SK-N-SH treated with all-trans-retinoic acid at 6 μM for 48 hours (cell line): ENCODE results near the gene SLC4A5.

Experiments
- ARNTL ChIP-seq: fragments of 450-650 bp; formaldehyde crosslinking; IDR thresholded peaks from 2 replicates; pipeline ENCODE4 v1.5.0; 2020; ENCODE audit warnings: low read depth, mild to moderate bottlenecking, moderate library complexity, borderline replicate concordance
- ESRRG ChIP-seq: fragments of 250-450 bp; sonication (Bioruptor Pico); IDR thresholded peaks from 2 replicates; pipeline ENCODE4 v1.6.1; 2021; ENCODE audit warnings: mild to moderate bottlenecking
- OSR1 ChIP-seq: fragments of 250-450 bp; sonication (Bioruptor Pico); IDR thresholded peaks from 2 replicates; pipeline ENCODE4 v1.8.0; 2022; ENCODE audit warnings: moderate library complexity, mild to moderate bottlenecking, inconsistent platforms
- POU6F1 ChIP-seq: fragments of 250-450 bp; sonication (Bioruptor Pico); IDR thresholded peaks from 2 replicates; pipeline ENCODE4 v1.8.0; 2021; ENCODE audit warnings: low read depth, mild to moderate bottlenecking, moderate library complexity, borderline replicate concordance
- RARB ChIP-seq: fragments of 250-450 bp; sonication (Bioruptor Pico); IDR thresholded peaks from 2 replicates; pipeline ENCODE4 v1.8.0; 2021; ENCODE audit warnings: mild to moderate bottlenecking, moderate library complexity
- TOX ChIP-seq: fragments of 250-450 bp; sonication (Bioruptor Pico); IDR thresholded peaks from 2 replicates; pipeline ENCODE4 v1.8.0; 2021; ENCODE audit warnings: mild to moderate bottlenecking, moderate library complexity, borderline replicate concordance
- ZC3H10 ChIP-seq: fragments of 250-450 bp; sonication (Bioruptor Pico); IDR thresholded peaks from 2 replicates; pipeline ENCODE4 v1.5.1; 2021; ENCODE audit warnings: mild to moderate bottlenecking, moderate library complexity
- ZFP30 ChIP-seq: fragments of 450-650 bp; formaldehyde crosslinking; IDR thresholded peaks from 2 replicates; pipeline ENCODE4 v1.5.0; 2022; ENCODE audit warnings: mild to moderate bottlenecking, moderate library complexity
- ZNF70 ChIP-seq: fragments of 450-650 bp; formaldehyde crosslinking; IDR thresholded peaks from 2 replicates; pipeline ENCODE4 v1.5.0; 2020; ENCODE audit warnings: mild to moderate bottlenecking, moderate library complexity
- TF ChIP-seq, protein P1 (sequence below): fragments of 250-450 bp; sonication (Bioruptor Pico); IDR thresholded peaks from 2 replicates; pipeline ENCODE4 v1.8.0; 2020; ENCODE audit warnings: mild to moderate bottlenecking, moderate library complexity, borderline replicate concordance
- TF ChIP-seq, protein P2 (sequence below): fragments of 250-450 bp; sonication (Bioruptor Pico); IDR thresholded peaks from 2 replicates; pipeline ENCODE4 v1.5.1; 2021; ENCODE audit warnings: mild to moderate bottlenecking, moderate library complexity

- TF ChIP-seq ZNF70 (CRISPR knock-in tag) = no peak
- TF ChIP-seq, protein P1, sequence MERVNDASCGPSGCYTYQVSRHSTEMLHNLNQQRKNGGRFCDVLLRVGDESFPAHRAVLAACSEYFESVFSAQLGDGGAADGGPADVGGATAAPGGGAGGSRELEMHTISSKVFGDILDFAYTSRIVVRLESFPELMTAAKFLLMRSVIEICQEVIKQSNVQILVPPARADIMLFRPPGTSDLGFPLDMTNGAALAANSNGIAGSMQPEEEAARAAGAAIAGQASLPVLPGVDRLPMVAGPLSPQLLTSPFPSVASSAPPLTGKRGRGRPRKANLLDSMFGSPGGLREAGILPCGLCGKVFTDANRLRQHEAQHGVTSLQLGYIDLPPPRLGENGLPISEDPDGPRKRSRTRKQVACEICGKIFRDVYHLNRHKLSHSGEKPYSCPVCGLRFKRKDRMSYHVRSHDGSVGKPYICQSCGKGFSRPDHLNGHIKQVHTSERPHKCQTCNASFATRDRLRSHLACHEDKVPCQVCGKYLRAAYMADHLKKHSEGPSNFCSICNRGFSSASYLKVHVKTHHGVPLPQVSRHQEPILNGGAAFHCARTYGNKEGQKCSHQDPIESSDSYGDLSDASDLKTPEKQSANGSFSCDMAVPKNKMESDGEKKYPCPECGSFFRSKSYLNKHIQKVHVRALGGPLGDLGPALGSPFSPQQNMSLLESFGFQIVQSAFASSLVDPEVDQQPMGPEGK = no peak
- TF ChIP-seq POU6F1 = no peak
- TF ChIP-seq, protein P2, sequence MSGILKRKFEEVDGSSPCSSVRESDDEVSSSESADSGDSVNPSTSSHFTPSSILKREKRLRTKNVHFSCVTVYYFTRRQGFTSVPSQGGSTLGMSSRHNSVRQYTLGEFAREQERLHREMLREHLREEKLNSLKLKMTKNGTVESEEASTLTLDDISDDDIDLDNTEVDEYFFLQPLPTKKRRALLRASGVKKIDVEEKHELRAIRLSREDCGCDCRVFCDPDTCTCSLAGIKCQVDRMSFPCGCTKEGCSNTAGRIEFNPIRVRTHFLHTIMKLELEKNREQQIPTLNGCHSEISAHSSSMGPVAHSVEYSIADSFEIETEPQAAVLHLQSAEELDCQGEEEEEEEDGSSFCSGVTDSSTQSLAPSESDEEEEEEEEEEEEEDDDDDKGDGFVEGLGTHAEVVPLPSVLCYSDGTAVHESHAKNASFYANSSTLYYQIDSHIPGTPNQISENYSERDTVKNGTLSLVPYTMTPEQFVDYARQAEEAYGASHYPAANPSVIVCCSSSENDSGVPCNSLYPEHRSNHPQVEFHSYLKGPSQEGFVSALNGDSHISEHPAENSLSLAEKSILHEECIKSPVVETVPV (CRISPR knock-in tag) = no peak
- TF ChIP-seq OSR1 (CRISPR knock-in tag) = no peak
- no peak for TF ChIP-seq TOX (CRISPR knock-in tag)
- no peak for TF ChIP-seq ZFP30 (CRISPR knock-in tag)
- TF ChIP-seq ESRRG (CRISPR knock-in tag) = no peak
- TF ChIP-seq RARB (CRISPR knock-in tag) = no peak
- TF ChIP-seq ZC3H10 (CRISPR knock-in tag) = no peak
- TF ChIP-seq ARNTL (CRISPR knock-in tag) = no peak
Observed at GRCh38 chr2:74297950-74298349, 45.3 kb downstream of the SLC4A5 start.
